ENCODE measurements around the gene NDUFAF2. TPM values are rescaled to one million over a fixed set of nuclear protein-coding genes. Genes with fewer than 3 reads are reported as not detected.

The NDUFAF2 gene
- total and polyA plus RNA-seq, 2 experiments from 2014 or later = 31.6 to 155 TPM

- Mint-ChIP-seq H3K36me3 (ENCODE audit: low read depth) (no peaks in the 10 kb centered on the region), H3K27ac (no peak overlapping the region), H3K4me1 (no peaks in the 10 kb centered on the region), H3K9me3 (no peaks in the 10 kb centered on the region; the same call in 2 of the 3 replicates), H3K4me3 (no peak overlapping the region), H3K27me3 (ENCODE audit: insufficient read depth, low read depth, poor library complexity) (no peaks in the 10 kb centered on the region)
- no peaks in the 10 kb centered on the region for H3K9me2 ChIP-seq (ENCODE audit: insufficient read depth)
- H3K4me3 ChIP-seq = no peak overlapping the region
- TF ChIP-seq REST (IDR thresholded peaks at IDR 0.05; ENCODE audit: unreplicated experiment) (no peak), CREB1 (CRISPR knock-in tag; IDR thresholded peaks at IDR 0.05; ENCODE audit: low read depth) (no peak), EZH2phosphoT487 (IDR thresholded peaks at IDR 0.05; ENCODE audit: unreplicated experiment) (no peak), STAT1 (IDR thresholded peaks at IDR 0.05; ENCODE audit: unreplicated experiment) (no peak), EZH2 (IDR thresholded peaks at IDR 0.05; ENCODE audit: low read depth, unreplicated experiment) (no peak), ZNF114 (CRISPR knock-in tag; IDR thresholded peaks at IDR 0.05) (no peak), CTCF (conservative IDR thresholded peaks at IDR 0.05; ENCODE audit: low read depth in 2 of 2) (no peak), ZNF462 (CRISPR knock-in tag; IDR thresholded peaks at IDR 0.05) (no peak), ETS1 (IDR thresholded peaks at IDR 0.05) (no peak), ZNF331 (CRISPR knock-in tag; IDR thresholded peaks at IDR 0.05; ENCODE audit: low read depth) (no peak), JUNB (IDR thresholded peaks at IDR 0.05; ENCODE audit: unreplicated experiment) (no peak), POLR2AphosphoS5 (IDR thresholded peaks at IDR 0.05; ENCODE audit: low read depth) (no peak), NANOG (IDR thresholded peaks at IDR 0.05; ENCODE audit: borderline replicate concordance) (no peak)
- H4K20me1 ChIP-seq (replicated peaks; ENCODE audit: insufficient read depth) = no peaks in the 10 kb centered on the region; the same call in 1 of the 2 replicates
- no peaks in the 10 kb centered on the region for H3K27me3 ChIP-seq (ENCODE audit: insufficient read depth)
- H3K4me1 ChIP-seq (ENCODE audit: insufficient read depth) = no peaks in the 10 kb centered on the region
- H3F3A ChIP-seq (replicated peaks; ENCODE audit: low read depth) = no peaks in the 10 kb centered on the region
- no peak overlapping the region for H3K27ac ChIP-seq (ENCODE audit: low read depth)
- no peaks in the 10 kb centered on the region for H3K79me2 ChIP-seq (replicated peaks; ENCODE audit: insufficient read depth)
- DNase-seq (ENCODE audit: low spot score) = no peak
- H2AFZ ChIP-seq = no peak overlapping the region
- H3K36me3 ChIP-seq (ENCODE audit: insufficient read depth) = no peaks in the 10 kb centered on the region
- ATAC-seq = no peak
- no peak overlapping the region for H3K4me2 ChIP-seq
These were observed 232.1 kb downstream of the NDUFAF2 start for GRCh38 chr5:61177070-61177469.

All from GM23338 (cell line).